HCT116 (cell line): Measurements from ENCODE around the gene RRP12. TPM values are rescaled to one million over a fixed set of nuclear protein-coding genes. Genes with fewer than 3 reads are reported as not detected.

Source experiments
- ATAC-seq: fragments of 200-7000 bp; cut with Tn5 transposase; 2 replicates; pipeline ENCODE4 v1.9.1; 2020; ENCODE audit warnings: mild to moderate bottlenecking, moderate library complexity
- BruUV-seq: library from RNA; stranded (reverse); fragments of 400-500 nt; replicated peaks from 2 replicates; lab custom pipeline; 2021; lab: Mats Ljungman, UMichigan
- CTCF ChIA-PET: fragments of 300-600 bp; sonication (Branson Sonifier 250); formaldehyde crosslinking; loops from one replicate; lab custom pipeline; 2021; ENCODE audit warnings: antibody characterized with exemption; lab: Charles Lee
- POLR2A ChIA-PET: fragments of 300-600, 350-600 bp; sonication (Branson Sonifier 250); formaldehyde crosslinking; loops from one replicate; lab custom pipeline; 2021; ENCODE audit warnings: antibody characterized with exemption; lab: Charles Lee
- RAD21 ChIA-PET, 2 experiments: fragments of 300-600 bp; sonication (Branson Sonifier 250); formaldehyde crosslinking; loops; one replicate each; lab custom pipeline; 2023; ENCODE audit warnings: low total read pairs in 2 of 2; ENCODE audit not compliant: uncharacterized antibody in 2 of 2, unreplicated experiment in 2 of 2, low non-redundant PET in 1 of 2; lab: Charles Lee
- DNase-seq: peaks from one replicate; pipeline ENCODE4 v3.0.0-alpha.2; 2010; ENCODE audit warnings: low read depth, low spot score
- H2AFZ ChIP-seq: fragments of 200-600 bp; shearing (Covaris generic), sonication (generic); 2 replicates; pipeline ENCODE4 v1.6.1; 2017; ENCODE audit warnings: low read depth, mixed run types, mixed read lengths, antibody characterized with exemption, low read length; ENCODE audit not compliant: poor library complexity, severe bottlenecking
- H3K27ac ChIP-seq: 2 replicates; pipeline ENCODE4 v1.5.1; 2012; ENCODE audit warnings: low read depth, low read length
- H3K27me3 ChIP-seq: fragments of 200-600 bp; sonication (generic); 2 replicates; pipeline ENCODE4 v1.6.1; 2016; ENCODE audit warnings: mixed run types, low read length, mixed read lengths; ENCODE audit not compliant: insufficient read depth
- H3K36me3 ChIP-seq, 2 experiments: fragments of 200-500 bp in 1 of 2; fragments of 200-600 bp in 1 of 2; sonication (Bioruptor generic) in 1 of 2; sonication (generic) in 1 of 2; 2 replicates each; pipeline versions ENCODE4 v1.5.1 to v1.6.1; 2014 to 2016; ENCODE audit warnings: low read length in 2 of 2, inconsistent platforms in 1 of 2, mixed read lengths in 1 of 2, mixed run types in 1 of 2; ENCODE audit not compliant: insufficient read depth in 2 of 2, control insufficient read depth in 1 of 2
- H3K4me1 ChIP-seq, 2 experiments: fragments of 200-600 bp in 1 of 2; sonication (generic) in 1 of 2; 2 replicates each; pipeline versions ENCODE4 v1.5.1 to v1.6.1; 2012 to 2017; ENCODE audit warnings: low read length in 2 of 2, inconsistent platforms in 1 of 2, mild to moderate bottlenecking in 1 of 2, mixed read lengths in 1 of 2, mixed run types in 1 of 2, moderate library complexity in 1 of 2; ENCODE audit not compliant: insufficient read depth in 2 of 2, control insufficient read depth in 1 of 2
- H3K4me2 ChIP-seq: fragments of 200-600 bp; sonication (generic); 2 replicates; pipeline ENCODE4 v1.6.1; 2017; ENCODE audit warnings: mixed run types, low read length, mixed read lengths
- H3K4me3 ChIP-seq, 2 experiments: fragments of 200-600 bp in 1 of 2; sonication (generic) in 1 of 2; replicated peaks in 1 of 2; 2 replicates each; pipeline ENCODE4 v1.5.1; 2011 to 2016; ENCODE audit warnings: low read length in 2 of 2, control low read depth in 1 of 2, low read depth in 1 of 2, mild to moderate bottlenecking in 1 of 2, mixed read lengths in 1 of 2, mixed run types in 1 of 2
- H3K79me2 ChIP-seq: fragments of 200-600 bp; sonication (generic); 2 replicates; pipeline ENCODE4 v1.6.1; 2017; ENCODE audit warnings: mild to moderate bottlenecking, mixed run types, low read length, moderate library complexity, mixed read lengths; ENCODE audit not compliant: insufficient read depth
- H3K9ac ChIP-seq: fragments of 200-600 bp; sonication (generic); 2 replicates; pipeline ENCODE4 v1.6.1; 2016; ENCODE audit warnings: low read length, mixed read lengths
- H3K9me2 ChIP-seq: fragments of 200-600 bp; sonication (generic), shearing (Covaris generic); 2 replicates; pipeline ENCODE4 v1.6.1; 2017; ENCODE audit warnings: mixed run types, mild to moderate bottlenecking, moderate library complexity; ENCODE audit not compliant: insufficient read depth
- H3K9me3 ChIP-seq, 2 experiments: fragments of 200-500 bp in 1 of 2; fragments of 200-600 bp in 1 of 2; sonication (Bioruptor generic) in 1 of 2; sonication (generic) in 1 of 2; 2 replicates each; pipeline ENCODE4 v1.6.1; 2014 to 2017; ENCODE audit warnings: low read length in 2 of 2, mixed read lengths in 2 of 2, inconsistent platforms in 1 of 2, low read depth in 1 of 2, mild to moderate bottlenecking in 1 of 2, mixed run types in 1 of 2, moderate library complexity in 1 of 2; ENCODE audit not compliant: control insufficient read depth in 1 of 2, insufficient read depth in 1 of 2
- H4K20me1 ChIP-seq: fragments of 200-600 bp; sonication (generic), shearing (Covaris generic); 2 replicates; pipeline ENCODE4 v1.6.1; 2017; ENCODE audit warnings: mixed run types, mild to moderate bottlenecking, moderate library complexity; ENCODE audit not compliant: insufficient read depth
- ATF3 ChIP-seq: IDR thresholded peaks from 2 replicates; pipeline ENCODE4 v1.6.1; 2012
- CBX3 ChIP-seq: IDR thresholded peaks from 2 replicates; pipeline ENCODE4 v1.6.1; 2012; ENCODE audit warnings: low read depth
- EGR1 ChIP-seq: IDR thresholded peaks from 2 replicates; pipeline ENCODE4 v1.6.1; 2012; ENCODE audit warnings: low read depth
- EZH2 ChIP-seq: fragments of 200-600 bp; sonication (generic); IDR thresholded peaks from 2 replicates; pipeline ENCODE4 v1.6.1; 2017; ENCODE audit warnings: antibody characterized with exemption, mixed run types
- FOSL1 ChIP-seq: IDR thresholded peaks from 2 replicates; pipeline ENCODE4 v1.6.1; 2012; ENCODE audit warnings: low read depth
- JUND ChIP-seq: IDR thresholded peaks from 2 replicates; pipeline ENCODE4 v1.6.1; 2012
- POLR2A ChIP-seq: IDR thresholded peaks from 2 replicates; pipeline ENCODE4 v1.7.0; 2011; ENCODE audit warnings: borderline replicate concordance; ENCODE audit not compliant: insufficient read depth, insufficient read length; ENCODE audit errors: extremely low read depth
- POLR2AphosphoS5 ChIP-seq: IDR thresholded peaks from 2 replicates; pipeline ENCODE4 v1.6.1; 2011; ENCODE audit warnings: mild to moderate bottlenecking, low read depth, low read length, moderate library complexity
- RAD21 ChIP-seq: IDR thresholded peaks from 2 replicates; pipeline ENCODE4 v1.6.1; 2012; ENCODE audit warnings: low read depth, mild to moderate bottlenecking
- SIN3A ChIP-seq: IDR thresholded peaks from 2 replicates; pipeline ENCODE4 v1.6.1; 2012; ENCODE audit warnings: low read depth
- SP1 ChIP-seq: IDR thresholded peaks from 2 replicates; pipeline ENCODE4 v1.6.1; 2012; ENCODE audit warnings: low read depth
- SRF ChIP-seq: IDR thresholded peaks from 2 replicates; pipeline ENCODE4 v1.6.1; 2012; ENCODE audit warnings: low read depth
- YY1 ChIP-seq: IDR thresholded peaks from 2 replicates; pipeline ENCODE4 v1.6.1; 2011; ENCODE audit warnings: low read length, low read depth, moderate library complexity, mild to moderate bottlenecking; ENCODE audit not compliant: insufficient replicate concordance; ENCODE audit errors: extremely low read depth
- ZNF274 ChIP-seq: fragments of 200-500 bp; sonication (Bioruptor generic); IDR thresholded peaks from 2 replicates; pipeline ENCODE4 v1.6.1; 2014; ENCODE audit warnings: mild to moderate bottlenecking, low read depth, low read length, inconsistent platforms
- intact Hi-C: fragments of 100-400 bp; cut with micrococcal nuclease; formaldehyde crosslinking; loops from 2 replicates; pipeline ENCODE4 v1.10.0; 2022
- total RNA-seq: library from RNA; stranded (reverse); gene quantifications from one replicate; pipeline ENCODE4 v1.2.1, GENCODE V29; 2021; ENCODE audit not compliant: unreplicated experiment
- TF ChIP-seq, protein P1 (sequence below), 3 experiments: fragments of 200-600 bp in 1 of 3; sonication (generic) in 1 of 3; IDR thresholded peaks in 2 of 3; conservative IDR thresholded peaks in 1 of 3; 2 replicates each; pipeline ENCODE4 v1.5.1; 2012 to 2017; ENCODE audit warnings: low read depth in 2 of 3, low read length in 2 of 3, antibody characterized with exemption in 1 of 3, borderline replicate concordance in 1 of 3, control low read depth in 1 of 3, mild to moderate bottlenecking in 1 of 3, mixed read lengths in 1 of 3, mixed run types in 1 of 3, moderate library complexity in 1 of 3; ENCODE audit not compliant: insufficient read depth in 1 of 3

Gene RRP12
- total RNA-seq, 1 experiment from 2014 or later = 67.0 TPM

DNA sequence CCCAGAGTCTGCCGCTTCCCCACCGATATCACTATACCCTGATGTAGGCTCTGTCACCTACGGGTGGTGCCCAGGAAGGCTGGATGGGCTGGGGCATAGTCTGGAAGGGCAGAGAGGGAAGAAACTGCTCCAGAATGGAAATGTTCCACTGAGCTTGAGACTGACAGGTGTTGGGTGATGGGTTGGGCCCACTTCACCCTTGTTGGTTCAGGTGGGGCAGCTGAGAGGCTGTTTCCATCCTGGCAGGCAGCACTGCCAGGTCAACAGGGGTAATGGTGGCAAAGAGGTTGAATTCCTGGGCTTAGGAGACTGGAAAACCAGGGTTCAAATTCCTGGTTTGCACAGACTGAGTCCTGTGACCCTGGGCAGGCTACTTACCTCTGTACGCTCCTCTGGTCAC lies 38.1 kb downstream of the RRP12 start:
- Histone ChIP-seq H3K4me2 (no peak overlapping the region), H3K9me2 (no peaks in the 10 kb centered on the region), H3K9me3 (no peaks in the 10 kb centered on the region), H3K9ac (no peak overlapping the region), H2AFZ (no peak overlapping the region), H3K27ac (no peak overlapping the region), H3K4me1 (no peaks in the 10 kb centered on the region), H3K4me3 (no peak overlapping the region), H3K36me3 (peaks cover 16 to 55% of the 10 kb centered on the region in 2 experiments), H3K27me3 (no peaks in the 10 kb centered on the region), H4K20me1 (no peaks in the 10 kb centered on the region), H3K79me2 (no peaks in the 10 kb centered on the region)
- intact Hi-C loops = no loop called here
- POLR2A ChIA-PET = no interaction called here
- no peak for DNase-seq
- ATAC-seq = no peak
- TF ChIP-seq SRF = no peak
- no peak for TF ChIP-seq JUND
- no peak for TF ChIP-seq POLR2A
- no peak for TF ChIP-seq SP1
- no peak for TF ChIP-seq RAD21
- TF ChIP-seq EZH2 = no peak
- no peak for TF ChIP-seq EGR1
- no peak for TF ChIP-seq ATF3
- RAD21 ChIA-PET = no interaction called here
- CTCF ChIA-PET = no interaction called here
- BruUV-seq = no TSS peak

GRCh38 chr10:97362310-97363033 lies 38.7 kb downstream of the RRP12 start:
- ATAC-seq = no peak
- no peak for DNase-seq
- no peak overlapping the region for H2AFZ ChIP-seq
- H3K4me2 ChIP-seq = no peak overlapping the region
- ChIA-PET RAD21 (no interaction called here), CTCF (no interaction called here), POLR2A (no interaction called here)
- no peak overlapping the region for H3K27ac ChIP-seq
- intact Hi-C loops = no loop called here
- no peaks in the 10 kb centered on the region for H3K79me2 ChIP-seq
- H3K36me3 ChIP-seq = peaks cover 16 to 56% of the 10 kb centered on the region in 2 experiments
- H3K4me1 ChIP-seq = no peaks in the 10 kb centered on the region
- no peaks in the 10 kb centered on the region for H3K9me2 ChIP-seq
- H3K27me3 ChIP-seq = no peaks in the 10 kb centered on the region
- H3K9ac ChIP-seq = no peak overlapping the region
- H3K4me3 ChIP-seq = no peak overlapping the region
- H3K9me3 ChIP-seq = no peaks in the 10 kb centered on the region
- no TSS peak for BruUV-seq
- no peaks in the 10 kb centered on the region for H4K20me1 ChIP-seq
- TF ChIP-seq ATF3 (no peak), CBX3 (no peak), ZNF274 (no peak), YY1 (no peak), FOSL1 (no peak), POLR2AphosphoS5 (no peak), SRF (no peak), SIN3A (no peak)
- TF ChIP-seq, protein P1, sequence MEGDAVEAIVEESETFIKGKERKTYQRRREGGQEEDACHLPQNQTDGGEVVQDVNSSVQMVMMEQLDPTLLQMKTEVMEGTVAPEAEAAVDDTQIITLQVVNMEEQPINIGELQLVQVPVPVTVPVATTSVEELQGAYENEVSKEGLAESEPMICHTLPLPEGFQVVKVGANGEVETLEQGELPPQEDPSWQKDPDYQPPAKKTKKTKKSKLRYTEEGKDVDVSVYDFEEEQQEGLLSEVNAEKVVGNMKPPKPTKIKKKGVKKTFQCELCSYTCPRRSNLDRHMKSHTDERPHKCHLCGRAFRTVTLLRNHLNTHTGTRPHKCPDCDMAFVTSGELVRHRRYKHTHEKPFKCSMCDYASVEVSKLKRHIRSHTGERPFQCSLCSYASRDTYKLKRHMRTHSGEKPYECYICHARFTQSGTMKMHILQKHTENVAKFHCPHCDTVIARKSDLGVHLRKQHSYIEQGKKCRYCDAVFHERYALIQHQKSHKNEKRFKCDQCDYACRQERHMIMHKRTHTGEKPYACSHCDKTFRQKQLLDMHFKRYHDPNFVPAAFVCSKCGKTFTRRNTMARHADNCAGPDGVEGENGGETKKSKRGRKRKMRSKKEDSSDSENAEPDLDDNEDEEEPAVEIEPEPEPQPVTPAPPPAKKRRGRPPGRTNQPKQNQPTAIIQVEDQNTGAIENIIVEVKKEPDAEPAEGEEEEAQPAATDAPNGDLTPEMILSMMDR (IDR thresholded peaks at IDR 0.05 in 2 of 3, conservative IDR thresholded peaks at IDR 0.05 in 1 of 3; ENCODE audit: borderline replicate concordance in 1 of 3, insufficient read depth in 1 of 3, low read depth in 2 of 3, low read length in 2 of 3) = no peak
